Testis (tissue), 2 donors: ENCODE results near the gene EXOC3L2.

Source experiments
- POLR2A ChIP-seq: fragments of 450-650 bp; IDR thresholded peaks from one replicate; pipeline ENCODE4 v1.6.1; 2017; ENCODE audit warnings: antibody characterized with exemption, mild to moderate bottlenecking, moderate library complexity
- TF ChIP-seq, protein P1 (sequence below), 3 experiments: fragments of 450-650 bp in 2 of 3; fragments of 200-600 bp in 1 of 3; sonication (generic) in 1 of 3; IDR thresholded peaks; one replicate each; pipeline ENCODE4 v1.5.1; 2016 to 2019; ENCODE audit warnings: antibody characterized with exemption in 3 of 3, mild to moderate bottlenecking in 2 of 3, moderate library complexity in 1 of 3

DNA sequence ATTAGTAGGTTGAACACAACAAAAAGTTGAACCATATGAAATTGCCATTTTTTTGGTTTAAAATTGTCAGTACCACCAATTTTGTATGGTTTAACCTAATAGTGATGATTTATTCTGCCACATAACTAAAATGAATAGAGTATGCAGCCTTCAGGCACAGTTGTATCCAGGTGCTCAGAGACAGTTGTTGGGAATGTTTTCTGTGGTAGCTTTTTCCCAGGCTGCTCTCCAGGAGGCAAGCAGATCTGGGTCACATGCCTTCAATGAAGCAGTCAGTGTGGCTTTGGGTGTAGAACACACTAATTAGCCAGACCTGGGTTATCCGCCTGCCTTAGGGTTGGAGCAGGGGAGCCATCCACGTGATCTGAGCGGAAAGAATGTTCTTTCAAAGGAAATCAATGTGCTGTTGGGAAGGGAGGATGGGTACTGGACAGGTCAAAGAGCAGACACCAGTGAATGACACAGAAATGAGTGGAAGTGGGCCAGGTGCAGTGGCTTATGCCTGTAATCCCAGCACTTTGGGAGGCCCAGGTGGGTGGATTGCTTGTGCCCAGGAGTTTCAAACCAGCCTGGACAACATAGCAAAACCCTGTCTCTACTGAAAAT lies 34.5 kb upstream of the EXOC3L2 start:
- TF ChIP-seq, protein P1, sequence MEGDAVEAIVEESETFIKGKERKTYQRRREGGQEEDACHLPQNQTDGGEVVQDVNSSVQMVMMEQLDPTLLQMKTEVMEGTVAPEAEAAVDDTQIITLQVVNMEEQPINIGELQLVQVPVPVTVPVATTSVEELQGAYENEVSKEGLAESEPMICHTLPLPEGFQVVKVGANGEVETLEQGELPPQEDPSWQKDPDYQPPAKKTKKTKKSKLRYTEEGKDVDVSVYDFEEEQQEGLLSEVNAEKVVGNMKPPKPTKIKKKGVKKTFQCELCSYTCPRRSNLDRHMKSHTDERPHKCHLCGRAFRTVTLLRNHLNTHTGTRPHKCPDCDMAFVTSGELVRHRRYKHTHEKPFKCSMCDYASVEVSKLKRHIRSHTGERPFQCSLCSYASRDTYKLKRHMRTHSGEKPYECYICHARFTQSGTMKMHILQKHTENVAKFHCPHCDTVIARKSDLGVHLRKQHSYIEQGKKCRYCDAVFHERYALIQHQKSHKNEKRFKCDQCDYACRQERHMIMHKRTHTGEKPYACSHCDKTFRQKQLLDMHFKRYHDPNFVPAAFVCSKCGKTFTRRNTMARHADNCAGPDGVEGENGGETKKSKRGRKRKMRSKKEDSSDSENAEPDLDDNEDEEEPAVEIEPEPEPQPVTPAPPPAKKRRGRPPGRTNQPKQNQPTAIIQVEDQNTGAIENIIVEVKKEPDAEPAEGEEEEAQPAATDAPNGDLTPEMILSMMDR (IDR thresholded peaks at IDR 0.05): no peak
- TF ChIP-seq POLR2A: no peak
